Activated naive CD4-positive, alpha-beta T cell treated with anti-CD3 and anti-CD28 coated beads, Interleukin-2, amount 50 U/mL, for 16 hours (primary cell): ENCODE results near the gene GMFB.
"Not testable (repeated sequence)": the region's sequence is repeated elsewhere in the genome, so short reads cannot be mapped to it uniquely, and the experiment has no call there.

Source experiments
- DNase-seq: peaks from one replicate; pipeline ENCODE4 v3.0.0-alpha.2; 2020

The GMFB gene

DNA sequence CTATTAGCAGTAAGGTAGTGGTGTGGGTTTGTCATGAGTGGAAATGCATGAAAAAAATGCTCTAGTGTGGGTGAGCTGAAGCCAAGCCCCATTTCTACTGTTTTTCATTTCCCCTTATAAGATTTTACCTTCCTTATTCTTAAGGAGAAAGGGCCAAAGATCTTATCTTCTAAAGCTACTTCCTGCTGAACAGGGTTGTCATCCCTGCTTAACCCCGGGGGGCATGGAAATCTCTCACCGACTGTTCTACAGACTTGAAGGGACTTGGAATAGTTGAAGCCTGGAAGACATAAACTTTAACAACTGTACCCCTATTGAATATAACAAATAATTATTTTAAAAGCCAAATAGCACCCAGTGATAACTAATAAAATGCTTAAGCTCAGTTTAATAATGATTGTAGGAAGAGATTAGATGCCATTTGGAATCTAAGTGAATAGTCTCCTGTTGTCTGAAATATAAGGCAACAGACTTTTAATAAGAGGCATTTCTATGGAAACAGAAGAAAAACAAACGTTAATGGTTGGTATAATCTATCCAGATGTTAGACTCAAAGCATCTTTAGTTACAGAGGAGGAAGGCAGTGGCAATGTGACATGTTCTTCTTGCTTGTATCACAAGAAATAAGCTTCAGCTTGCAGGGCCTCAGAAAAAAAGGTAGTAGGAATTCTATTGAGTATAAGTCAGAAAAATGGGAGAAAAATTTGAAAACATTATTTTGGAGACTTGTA is 1.8 kb upstream of the GMFB start:
- no peak for DNase-seq

DNA sequence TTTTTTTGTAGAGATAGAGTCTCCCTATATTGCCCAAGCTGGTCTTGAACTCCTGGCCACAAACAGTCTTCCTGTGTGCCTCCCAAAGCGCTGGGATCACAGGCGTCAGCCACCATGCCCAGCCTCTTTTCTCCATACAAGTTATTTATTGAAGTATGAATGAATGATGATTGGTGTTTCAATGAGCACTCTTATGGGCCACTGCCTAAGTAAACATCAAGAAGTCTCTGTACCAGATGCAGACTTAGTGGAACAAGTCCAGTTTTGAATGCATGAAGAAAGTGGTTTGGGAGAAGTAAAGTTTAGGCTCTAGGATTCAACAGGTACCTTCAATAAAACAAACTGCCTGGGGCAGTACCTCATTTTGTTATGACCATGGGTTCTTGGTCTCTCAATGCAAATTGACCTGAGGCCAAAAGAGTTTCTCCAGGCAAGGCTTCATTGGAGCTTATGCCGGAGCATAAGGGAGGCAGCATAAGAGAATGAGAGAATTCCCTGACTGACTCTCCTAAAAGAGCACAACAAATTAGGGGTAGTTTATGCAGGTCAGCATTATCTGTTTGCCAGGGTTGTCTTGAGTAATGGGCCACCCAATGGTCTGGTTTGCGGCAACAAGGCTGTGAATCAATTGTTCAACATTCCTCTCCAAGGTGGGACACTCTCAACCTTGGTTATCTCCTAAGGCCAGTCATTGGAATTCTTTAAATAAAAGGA is 1.1 kb upstream of the GMFB start:
- DNase-seq, result no peak

DNA sequence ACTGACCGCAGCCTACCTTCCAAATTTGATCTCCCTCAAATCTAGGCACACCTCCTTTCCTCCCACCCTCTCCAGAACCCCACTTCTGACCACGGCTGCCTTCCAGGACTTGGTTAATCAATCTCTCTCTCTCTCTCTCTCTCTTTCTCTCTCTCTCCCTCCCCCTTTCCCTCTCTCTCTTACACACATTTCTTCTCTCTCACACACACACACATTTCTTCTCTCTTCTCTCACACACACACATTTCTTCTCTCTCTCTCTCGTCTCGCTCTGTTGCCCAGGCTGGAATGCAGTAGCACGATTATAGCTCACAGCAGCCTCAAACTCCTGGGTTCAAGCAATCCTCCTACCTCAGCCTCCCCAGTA is 521 bp upstream of the GMFB start:
- DNase-seq, result no peak

DNA sequence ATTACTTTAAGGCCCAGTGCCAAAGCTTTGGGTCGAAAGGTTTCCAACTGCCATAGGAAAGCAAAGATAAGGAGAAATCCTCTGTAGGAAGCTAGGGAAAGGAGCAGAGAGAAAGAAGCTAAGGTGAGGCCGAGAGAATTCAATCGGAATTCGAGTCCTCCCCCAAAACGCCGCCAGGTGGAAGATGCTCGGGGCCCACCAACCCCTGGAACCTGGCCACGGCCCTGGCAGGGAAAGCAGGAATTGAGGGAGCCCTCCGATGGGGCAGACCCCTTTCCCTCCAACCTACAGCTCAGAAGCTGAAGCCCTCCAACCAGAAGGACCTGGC is 498 bp downstream of the GMFB start:
- peak; percentile 26 for DNase-seq

DNA sequence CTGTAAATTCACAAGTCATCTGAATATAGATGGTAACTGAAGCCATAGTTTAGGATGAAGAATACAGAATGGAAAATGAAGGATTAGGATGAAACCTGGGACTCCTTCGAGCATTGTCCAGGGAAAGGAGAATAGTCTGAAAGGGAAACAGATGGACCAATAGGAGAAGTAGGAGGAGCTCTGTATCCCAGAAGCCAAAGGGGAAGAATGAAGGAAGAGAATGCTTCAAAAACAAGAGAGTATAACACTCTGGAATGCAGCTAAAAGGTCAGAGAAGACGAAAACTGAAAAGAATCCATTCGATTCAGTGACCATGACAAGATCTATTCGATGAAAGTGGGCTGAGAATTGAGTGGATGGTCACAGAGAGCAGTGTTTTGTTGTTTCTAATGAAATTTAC is 1.0 kb downstream of the GMFB start:
- DNase-seq, result no peak

DNA sequence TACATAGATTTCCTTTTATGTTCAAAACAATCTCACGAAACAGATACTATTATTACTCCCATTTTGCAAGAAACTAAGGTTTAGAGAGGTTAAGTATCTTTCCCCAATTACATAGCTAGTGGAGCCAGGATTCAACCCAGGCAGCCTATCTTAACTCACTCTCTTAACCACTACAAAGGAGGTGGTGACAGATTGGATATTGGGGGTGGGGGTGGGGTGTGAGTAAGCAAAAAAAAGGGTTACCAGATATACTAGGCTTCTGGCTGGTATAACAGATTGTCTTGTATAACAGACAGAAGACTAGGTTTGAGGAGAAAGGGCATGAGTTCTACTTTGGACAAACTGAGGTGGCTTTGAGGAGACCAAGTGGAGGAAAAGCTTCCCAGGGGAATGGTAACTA is 2.1 kb downstream of the GMFB start:
- DNase-seq, result no peak

DNA sequence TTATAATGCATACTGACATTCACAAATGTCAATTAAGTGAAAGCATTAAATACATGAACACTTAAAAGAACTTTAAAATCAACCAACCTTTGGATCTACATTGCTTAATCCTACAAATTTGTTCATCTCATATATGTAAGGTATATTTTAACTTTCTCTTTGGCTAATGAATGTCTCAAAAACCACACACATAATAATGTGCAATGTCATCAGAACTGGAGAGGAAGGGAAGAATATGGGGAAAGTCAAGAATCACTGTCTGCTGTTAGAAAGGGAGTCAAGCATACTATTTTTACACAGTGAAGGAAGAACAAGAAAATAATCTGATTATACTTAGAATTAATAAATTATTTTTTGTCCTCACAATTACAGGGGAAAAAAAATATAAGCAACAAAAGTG is 4.9 kb downstream of the GMFB start:
- DNase-seq, result no peak

DNA sequence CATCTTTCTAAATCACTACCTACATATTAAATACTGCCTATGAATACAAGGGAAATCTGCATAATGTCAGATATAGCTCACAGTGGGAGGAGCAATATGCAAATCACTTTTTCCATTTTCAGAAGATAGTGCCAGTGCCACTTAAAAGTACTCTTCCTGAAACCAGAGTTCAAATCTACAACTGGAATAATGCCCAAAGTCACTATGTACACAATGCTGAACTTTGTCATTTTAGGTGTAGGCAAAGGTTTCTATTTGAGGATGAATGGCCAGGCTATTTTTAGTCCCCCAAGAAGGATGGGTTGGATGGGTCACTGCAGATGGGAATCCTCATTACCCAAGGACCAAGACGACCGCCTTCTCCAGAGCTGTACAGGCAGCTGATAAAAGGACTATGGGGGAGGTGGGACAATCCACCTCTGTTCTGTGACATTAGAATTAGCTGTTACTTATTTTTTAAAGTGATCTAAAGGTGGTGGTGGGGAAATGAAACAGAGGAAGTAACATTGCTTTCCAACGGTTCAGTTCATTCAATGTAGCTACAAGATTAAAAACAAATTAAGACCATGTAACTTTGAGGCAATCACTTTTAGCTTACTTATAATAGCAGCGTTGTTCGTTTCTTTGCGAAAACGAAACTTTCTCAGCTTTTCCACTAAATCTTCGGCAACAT is 5.6 kb downstream of the GMFB start:
- no peak for DNase-seq

DNA sequence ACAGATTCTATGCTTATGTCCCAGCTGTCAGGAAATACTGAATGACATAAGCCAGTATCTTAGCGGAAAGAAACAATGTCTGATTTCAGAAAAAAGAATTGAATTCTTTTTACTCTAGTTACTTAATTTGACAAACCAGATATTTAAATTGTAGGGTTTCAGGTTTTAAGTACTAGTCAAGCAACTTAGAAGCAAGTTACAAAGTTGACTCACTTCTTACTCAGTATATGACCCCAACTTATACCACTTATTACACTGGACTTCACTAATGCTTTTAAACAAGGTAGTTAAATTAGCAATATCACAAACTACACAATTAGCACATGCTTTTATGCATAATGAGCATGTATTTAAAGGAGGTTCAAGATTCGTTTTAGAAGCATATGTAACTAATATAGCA is 7.1 kb downstream of the GMFB start:
- DNase-seq, result no peak

DNA sequence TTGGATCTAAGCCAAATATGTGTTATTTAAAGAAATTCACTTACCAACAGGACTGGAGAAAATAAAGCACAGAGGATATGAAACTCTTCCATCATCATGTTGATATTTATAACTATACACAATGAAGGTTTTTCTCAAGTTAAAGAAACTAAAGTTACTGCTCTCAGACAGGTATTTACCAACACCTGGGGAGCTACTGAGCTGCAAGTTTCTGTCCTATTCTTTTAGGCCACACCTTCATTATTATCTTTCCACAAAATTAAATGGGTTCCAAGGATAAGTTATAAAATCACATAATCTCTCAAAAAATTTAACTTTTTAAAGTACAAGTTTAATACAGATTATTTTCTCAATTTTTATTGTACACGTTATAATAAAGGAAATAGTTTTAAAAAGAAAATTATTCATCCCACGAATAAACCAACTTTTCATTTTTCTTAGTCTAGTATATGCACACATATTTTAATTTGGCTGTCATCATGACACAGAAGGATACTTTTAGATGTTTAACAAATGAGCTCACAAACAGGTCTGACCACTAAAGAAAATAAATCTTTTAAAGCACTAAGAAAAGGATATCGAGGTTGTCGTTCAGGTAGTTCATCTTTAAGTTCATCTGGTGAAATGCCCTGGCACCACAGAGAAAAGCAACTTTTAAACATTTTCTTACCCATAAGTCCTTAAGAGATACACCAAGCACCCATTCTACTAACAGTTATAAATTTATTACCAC is 7.8 kb downstream of the GMFB start:
- no peak for DNase-seq

DNA sequence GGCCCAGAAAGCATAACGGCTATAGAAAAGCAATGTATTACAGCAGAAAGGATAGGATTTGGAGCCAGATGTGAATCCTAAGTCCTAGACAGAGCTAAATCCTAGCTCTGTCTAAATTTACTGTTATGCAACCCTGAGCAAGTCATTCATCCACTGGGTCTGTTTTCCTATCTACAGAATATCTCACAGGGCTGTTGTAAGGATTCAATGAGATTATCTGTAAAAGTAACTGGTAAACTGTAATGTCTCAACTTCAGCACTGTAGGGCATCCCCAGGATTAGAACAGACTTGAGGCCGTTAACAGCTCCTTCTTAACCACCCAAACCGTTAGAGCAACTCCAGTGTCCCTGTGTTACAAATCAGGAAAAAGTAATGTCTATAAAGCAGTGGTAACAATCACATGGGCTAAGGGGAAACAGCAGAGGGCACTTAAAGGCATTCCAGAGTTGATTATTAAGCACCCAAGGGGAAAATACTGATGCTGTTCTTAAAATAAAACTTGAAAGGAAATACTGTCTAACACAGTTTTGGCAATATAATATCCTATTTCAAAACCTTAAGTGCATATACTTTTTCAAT is 10.1 kb downstream of the GMFB start:
- no peak for DNase-seq

DNA sequence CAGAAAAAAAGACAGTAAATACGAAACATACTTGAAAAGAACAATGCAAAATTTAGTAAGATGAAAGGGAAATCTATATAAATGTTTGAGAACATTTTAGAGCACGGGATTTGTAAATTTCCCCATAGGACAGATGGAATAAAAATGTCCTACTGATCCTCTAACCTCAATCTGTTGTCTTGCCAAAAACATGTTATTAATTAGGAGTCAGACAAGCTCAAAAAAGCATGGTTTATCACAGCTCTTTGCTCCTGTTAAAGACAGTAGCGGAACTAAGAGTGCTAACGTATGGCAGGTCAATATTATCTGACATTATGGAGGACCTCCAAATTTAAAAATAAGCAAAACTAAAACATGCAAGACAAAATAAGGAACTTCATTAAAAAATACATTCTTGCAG is 12.9 kb downstream of the GMFB start:
- no peak for DNase-seq

DNA sequence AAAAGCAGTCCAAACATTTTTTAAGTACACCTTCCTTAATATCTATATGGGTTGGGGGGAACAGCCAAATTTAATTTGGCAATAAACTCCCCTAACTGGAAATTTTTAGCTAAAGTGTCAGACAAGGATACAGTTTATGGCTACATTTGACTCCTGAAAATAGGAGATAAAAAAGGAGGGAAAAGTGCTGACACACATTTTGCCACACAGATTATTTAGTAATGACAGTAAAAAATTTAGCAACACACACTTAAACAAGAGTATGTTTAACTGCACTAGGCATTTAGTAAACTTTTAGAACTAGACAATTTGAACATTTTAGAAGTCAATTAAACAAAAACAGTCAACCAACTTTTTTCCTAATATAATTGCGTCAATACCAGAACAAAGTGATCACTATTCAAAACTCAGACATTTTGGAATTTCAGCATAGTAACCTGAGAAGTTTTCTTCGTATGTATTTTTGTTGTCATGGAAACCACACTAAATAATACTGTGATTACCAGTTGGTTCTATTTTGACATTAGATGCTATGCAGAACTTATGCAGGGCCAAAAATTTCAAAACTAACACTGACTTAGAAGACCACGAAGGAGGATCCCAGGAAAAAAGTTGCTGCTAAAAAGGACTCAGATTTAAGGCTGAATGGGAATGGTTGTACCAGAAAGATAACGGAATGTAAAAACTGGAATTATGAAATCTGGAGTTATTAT is 13.4 kb downstream of the GMFB start:
- DNase-seq, result no peak

DNA sequence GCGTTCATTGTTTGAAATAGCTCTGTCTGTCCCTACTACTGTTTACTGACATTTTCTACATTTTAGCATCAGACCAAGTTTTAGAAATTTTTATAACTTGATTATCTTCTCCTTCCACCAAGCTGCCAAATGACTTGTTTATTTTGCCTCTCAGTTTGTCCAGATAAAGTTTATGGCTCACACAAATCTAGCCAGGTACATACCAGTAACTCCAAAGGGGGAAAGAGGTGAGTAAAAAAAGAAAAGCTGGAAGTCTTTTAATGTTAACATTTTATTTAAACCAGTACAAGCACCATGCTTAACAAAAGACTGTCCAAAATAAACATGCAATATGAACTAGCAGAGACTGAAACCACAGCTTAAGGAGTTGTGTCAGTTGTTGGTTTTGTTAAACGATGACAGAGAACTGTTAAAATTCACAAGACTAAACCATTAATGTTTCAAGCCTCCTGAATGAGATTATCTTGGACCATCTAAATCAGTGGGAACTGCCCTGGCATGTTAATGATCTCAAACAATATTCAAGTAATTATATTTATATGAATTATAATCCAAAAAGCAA is 14.5 kb downstream of the GMFB start:
- no peak for DNase-seq

DNA sequence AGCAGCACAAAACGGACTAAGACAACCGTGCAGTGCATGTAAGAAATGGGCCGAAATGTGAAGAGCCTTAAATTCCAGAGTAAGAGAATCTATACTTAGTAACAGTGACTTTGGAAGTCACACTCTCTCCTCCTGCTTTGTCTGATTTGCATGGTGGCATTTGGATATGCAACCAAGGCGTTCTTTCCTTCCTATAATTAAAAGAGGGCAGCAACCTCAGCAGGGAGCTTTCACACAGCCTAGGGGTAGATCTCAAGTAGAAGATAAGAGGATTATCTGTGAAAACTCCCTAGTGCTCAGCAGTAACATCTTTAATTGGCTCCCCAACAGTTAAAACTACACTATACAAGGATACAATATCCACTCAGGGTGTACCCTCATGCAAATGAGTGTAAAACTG is 16.5 kb downstream of the GMFB start:
- DNase-seq, result no peak

DNA sequence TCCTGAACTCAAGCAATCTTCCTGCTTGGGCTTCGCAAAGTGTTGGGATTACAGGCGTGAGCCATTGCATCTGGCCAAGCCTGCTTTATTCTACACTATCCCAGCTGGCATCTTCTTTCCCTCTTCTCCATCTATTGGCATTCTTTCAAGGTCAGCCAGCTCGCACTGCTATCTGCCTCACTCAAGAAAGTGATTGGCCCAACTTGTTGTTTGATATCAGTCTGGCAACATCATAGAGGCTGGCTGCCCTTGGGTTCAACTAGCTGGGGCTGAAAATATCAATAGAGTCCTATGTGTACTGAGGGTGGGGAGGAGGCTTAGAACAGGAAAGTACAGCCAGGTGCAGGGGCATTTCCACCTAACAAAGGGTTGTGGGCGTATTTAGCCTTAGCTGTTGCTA is 17.1 kb downstream of the GMFB start:
- DNase-seq, result no peak

DNA sequence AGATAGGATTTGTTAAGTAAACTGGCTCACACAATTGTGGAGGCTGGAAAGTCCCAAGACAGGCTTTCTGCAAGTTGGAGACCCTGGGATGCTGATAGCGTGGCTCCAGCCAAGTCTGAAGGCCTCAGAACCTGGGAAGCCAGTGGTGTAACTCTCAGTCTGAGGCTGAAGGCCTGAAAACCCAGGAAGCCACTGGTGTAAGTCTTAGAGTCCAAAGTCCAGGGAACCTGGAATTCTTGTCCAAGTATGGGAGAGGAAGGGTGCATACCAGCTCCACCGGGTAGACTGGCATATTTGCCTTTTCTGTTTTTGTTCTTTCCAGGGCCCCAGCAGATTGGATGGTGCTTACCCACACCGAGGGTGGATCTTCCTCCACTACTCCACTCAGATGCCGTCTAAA is 18.1 kb downstream of the GMFB start:
- DNase-seq, result no peak

DNA sequence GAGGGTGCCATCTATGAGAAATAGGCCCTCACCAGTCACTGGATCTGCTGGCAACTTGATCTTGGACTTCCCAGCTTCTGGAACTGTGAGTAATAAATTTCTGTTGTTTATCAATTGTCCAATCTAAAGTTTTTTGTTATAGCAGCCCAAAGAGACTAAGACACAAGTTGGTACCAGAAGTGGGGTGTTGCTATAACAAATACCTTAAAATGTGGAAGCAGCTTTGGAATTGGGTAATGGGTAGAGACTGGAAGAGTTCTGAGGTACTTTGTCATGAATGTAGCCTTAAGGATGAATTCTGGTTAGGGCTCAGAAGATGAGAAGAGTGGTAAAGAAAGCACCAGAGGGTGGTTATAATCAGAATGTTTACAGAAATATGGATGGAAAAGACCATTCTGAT is 21.5 kb downstream of the GMFB start:
- DNase-seq, result no peak

DNA sequence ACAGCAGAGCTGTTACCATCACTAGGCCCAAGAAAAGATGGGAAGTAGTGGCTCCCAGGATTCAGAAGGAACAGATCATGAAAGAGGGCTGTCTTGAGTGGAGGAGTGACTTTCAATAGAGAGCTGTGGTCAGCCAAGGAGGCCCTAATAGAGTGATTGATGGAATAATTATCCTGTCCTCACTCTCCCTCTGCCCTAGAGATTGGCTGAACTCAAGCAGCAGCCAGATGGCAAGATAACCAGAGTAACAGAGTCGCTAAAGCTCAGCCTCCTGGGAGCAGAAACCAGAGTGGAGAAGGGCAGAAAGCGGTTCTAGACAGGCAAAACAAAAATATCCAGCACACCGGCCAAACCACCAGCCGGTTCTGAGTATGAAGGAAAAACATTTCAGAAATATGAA is 23.1 kb downstream of the GMFB start:
- no peak for DNase-seq

DNA sequence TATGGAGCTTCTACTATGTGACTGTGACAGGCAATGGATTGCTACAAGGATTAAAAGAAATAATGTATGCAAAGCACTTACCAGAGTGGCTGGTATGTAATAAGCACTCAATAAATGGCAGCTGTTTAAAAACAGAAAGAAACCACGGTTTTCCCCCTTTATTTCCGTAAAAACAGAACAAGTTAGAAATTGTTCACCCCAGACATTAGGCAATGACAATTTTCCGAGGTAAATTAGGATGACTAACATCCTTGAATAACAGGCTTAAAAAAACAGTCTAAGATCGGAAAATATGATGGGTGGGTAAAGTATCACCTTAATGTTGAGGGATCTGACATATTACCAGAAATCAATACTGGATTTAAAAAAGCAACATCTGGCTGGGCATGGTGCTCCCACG is 26.7 kb downstream of the GMFB start:
- no peak for DNase-seq

DNA sequence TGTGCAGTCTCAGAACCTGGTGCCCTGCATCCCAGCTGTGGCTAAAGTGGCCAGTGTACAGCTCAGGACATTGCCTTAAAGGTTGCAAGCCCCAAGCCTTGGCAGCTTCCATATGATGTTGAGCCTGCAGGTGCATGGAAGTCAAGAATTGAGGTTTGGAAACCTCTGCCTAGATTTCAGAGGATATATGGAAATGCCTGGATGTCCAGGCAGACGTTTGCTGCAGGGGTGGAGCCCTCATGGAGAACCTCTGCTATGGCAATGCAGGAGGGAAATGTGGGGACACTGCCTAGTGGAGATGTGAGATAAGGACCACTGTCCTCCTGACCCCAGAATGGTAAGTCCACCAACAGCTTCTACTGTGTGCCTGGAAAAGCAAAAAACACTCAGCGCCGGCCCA is 29.7 kb downstream of the GMFB start:
- no peak for DNase-seq

DNA sequence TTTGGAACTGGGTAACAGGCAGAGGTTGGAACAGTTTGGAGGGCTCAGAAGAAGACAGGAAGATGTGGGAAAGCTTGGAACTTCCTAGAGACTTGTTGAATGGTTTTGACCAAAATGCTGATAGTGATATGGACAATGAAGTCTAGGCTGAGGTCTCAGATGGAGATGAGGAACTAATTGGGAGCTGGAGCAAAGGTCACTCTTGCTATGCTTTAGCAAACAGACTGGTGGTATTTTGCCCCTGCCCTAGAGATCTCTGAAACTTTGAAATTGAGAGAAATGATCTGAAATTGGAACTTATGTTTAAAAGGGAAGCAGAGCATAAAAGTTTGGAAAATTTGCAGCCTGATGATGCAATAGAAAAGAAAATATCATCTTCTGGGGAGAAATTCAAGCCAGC is 30.2 kb downstream of the GMFB start:
- not testable (repeated sequence) for DNase-seq

DNA sequence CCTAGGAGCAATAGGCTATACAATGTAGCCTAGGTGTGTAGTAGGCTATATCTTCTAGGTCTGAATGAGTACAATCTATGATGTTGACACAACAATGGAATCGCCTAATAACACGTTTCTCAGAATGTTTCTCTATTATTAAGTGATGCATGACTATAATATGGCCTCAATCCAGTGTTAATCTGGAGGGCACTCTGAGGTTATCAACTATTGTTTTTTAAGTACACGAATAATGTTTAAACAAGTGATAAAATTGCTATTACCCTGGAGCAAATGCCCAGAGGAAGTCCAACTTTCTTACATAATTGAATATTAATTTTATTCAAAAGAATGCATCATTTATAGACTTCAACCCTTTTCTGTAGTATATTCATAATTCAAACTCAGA is 31.2 kb downstream of the GMFB start:
- no peak for DNase-seq
